Measurements from ENCODE around the gene SH3D19. TPM values are rescaled to one million over a fixed set of nuclear protein-coding genes. Genes with fewer than 3 reads are reported as not detected.

Gene SH3D19
- total RNA-seq, 1 experiment from 2014 or later = 29.7 TPM

DNA sequence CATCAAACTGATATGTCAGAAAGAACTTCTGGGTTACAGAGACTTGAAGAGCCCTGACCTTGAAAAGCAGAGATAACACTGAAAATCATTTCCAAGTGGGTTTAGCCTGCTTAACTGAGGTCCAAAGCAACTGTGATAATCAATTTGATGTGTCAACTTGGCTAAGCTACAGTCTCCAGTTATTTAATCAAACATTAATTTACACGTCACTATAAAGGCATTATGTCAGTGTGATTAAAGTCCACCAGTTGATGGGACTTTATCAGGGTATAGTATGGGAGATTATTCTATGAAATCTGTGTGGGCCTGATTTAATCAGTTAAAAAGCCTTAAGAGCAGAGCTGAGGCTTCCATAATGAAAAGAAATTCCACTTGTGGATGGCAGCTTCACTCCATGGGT lies 117.5 kb downstream of the SH3D19 start:
- H3T11ph ChIP-seq (ENCODE audit: low read length) = no peak overlapping the region
- H3K18ac ChIP-seq (ENCODE audit: insufficient read length, low read depth, low read length) = no peak overlapping the region
- H3K9me3 ChIP-seq (ENCODE audit: control insufficient read depth, low read depth, low read length) = no peaks in the 10 kb centered on the region
- H3K23me2 ChIP-seq (ENCODE audit: insufficient read length, low read depth, low read length, poor library complexity, severe bottlenecking) = no peaks in the 10 kb centered on the region
- H3K79me1 ChIP-seq (ENCODE audit: insufficient read depth, low read depth, low read length, poor library complexity, severe bottlenecking) = no peaks in the 10 kb centered on the region
- H4K8ac ChIP-seq (replicated peaks; ENCODE audit: insufficient read length, low read depth, low read length) = no peak overlapping the region
- no peak overlapping the region for H2BK12ac ChIP-seq (ENCODE audit: insufficient read length, low read depth, low read length)
- TF ChIP-seq, protein P1, sequence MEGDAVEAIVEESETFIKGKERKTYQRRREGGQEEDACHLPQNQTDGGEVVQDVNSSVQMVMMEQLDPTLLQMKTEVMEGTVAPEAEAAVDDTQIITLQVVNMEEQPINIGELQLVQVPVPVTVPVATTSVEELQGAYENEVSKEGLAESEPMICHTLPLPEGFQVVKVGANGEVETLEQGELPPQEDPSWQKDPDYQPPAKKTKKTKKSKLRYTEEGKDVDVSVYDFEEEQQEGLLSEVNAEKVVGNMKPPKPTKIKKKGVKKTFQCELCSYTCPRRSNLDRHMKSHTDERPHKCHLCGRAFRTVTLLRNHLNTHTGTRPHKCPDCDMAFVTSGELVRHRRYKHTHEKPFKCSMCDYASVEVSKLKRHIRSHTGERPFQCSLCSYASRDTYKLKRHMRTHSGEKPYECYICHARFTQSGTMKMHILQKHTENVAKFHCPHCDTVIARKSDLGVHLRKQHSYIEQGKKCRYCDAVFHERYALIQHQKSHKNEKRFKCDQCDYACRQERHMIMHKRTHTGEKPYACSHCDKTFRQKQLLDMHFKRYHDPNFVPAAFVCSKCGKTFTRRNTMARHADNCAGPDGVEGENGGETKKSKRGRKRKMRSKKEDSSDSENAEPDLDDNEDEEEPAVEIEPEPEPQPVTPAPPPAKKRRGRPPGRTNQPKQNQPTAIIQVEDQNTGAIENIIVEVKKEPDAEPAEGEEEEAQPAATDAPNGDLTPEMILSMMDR (conservative IDR thresholded peaks at IDR 0.05) = no peak
- H2BK20ac ChIP-seq (ENCODE audit: low read depth, low read length, poor library complexity, severe bottlenecking) = no peak overlapping the region
- DNase-seq = no peak
- Mint-ChIP-seq H3K36me3 (ENCODE audit: insufficient read depth in 1 of 3, low read depth in 3 of 3) (peaks cover 0 to 3% (median 2%) of the 10 kb centered on the region in 3 experiments; a peak in 3 of 7 replicates), H3K9me3 (no peaks in the 10 kb centered on the region), H3K27ac (no peak overlapping the region), H3K4me3 (no peak overlapping the region), H3K27me3 (ENCODE audit: low read depth) (no peaks in the 10 kb centered on the region; the same call in 1 of the 2 replicates), H3K4me1 (peaks cover 3 to 6% of the 10 kb centered on the region in 2 experiments; a peak in 3 of 4 replicates)
- H3K4ac ChIP-seq (ENCODE audit: low read depth, low read length) = no peak overlapping the region
- H4K20me1 ChIP-seq (ENCODE audit: control insufficient read depth, insufficient read depth, insufficient read length) = no peaks in the 10 kb centered on the region
- H3K4me1 ChIP-seq (ENCODE audit: insufficient read depth, low read length) = peaks cover 2% of the 10 kb centered on the region
- no peak overlapping the region for H2AFZ ChIP-seq (ENCODE audit: low read length)
- 0 out of 2 replicates have a peak, but pooled peaks cover 2% of the 10 kb centered on the region for H3K79me2 ChIP-seq (ENCODE audit: insufficient read depth, low read length)
- H2BK5ac ChIP-seq (ENCODE audit: insufficient read length, low read length) = no peak overlapping the region
- H2BK120ac ChIP-seq (ENCODE audit: low read depth, low read length, poor library complexity, severe bottlenecking) = no peak overlapping the region
- no peak overlapping the region for H4K5ac ChIP-seq (ENCODE audit: insufficient read length, low read depth, low read length)
- no peak overlapping the region for H3K23ac ChIP-seq (ENCODE audit: insufficient read length, low read depth, low read length)
- no peak overlapping the region for H3K27ac ChIP-seq (ENCODE audit: insufficient read length, low read depth, low read length)
- no peak overlapping the region for H3K14ac ChIP-seq (ENCODE audit: insufficient read depth, low read length)
- H3K4me2 ChIP-seq (ENCODE audit: insufficient read depth, insufficient read length, low read length) = no peak overlapping the region
- H2AK5ac ChIP-seq (ENCODE audit: insufficient read length, low read length) = no peak overlapping the region
- H3K27me3 ChIP-seq (ENCODE audit: insufficient read depth, low read length) = no peaks in the 10 kb centered on the region
- H3K56ac ChIP-seq (ENCODE audit: insufficient read length, low read depth, low read length) = no peak overlapping the region
- no peak overlapping the region for H3K9ac ChIP-seq (ENCODE audit: extremely low read depth, insufficient read length, low read length)
- no peak overlapping the region for H4K91ac ChIP-seq (ENCODE audit: insufficient read length, low read depth, low read length)
- WGBS (ENCODE audit: extremely low coverage, insufficient read length, low lambda C conversion rate) = no CpG with 5 or more reads among the region's 1 CpG
- no peak overlapping the region for H2BK15ac ChIP-seq (ENCODE audit: low read depth, low read length)

All from H9 (cell line).